SU-DHL-6 (cell line): ENCODE measurements around the gene OTX1.

Source experiments
- H2AFZ ChIP-seq: fragments of 200-600 bp; sonication (generic); 2 replicates; pipeline ENCODE4 v1.6.1; 2014; ENCODE audit warnings: low read depth, mild to moderate bottlenecking, moderate library complexity, mixed read lengths, antibody characterized with exemption, low read length; ENCODE audit not compliant: severe bottlenecking
- H3F3A ChIP-seq: fragments of 200-600 bp; shearing (Covaris generic); 2 replicates; pipeline ENCODE4 v1.6.0; 2016; ENCODE audit warnings: antibody characterized with exemption, mild to moderate bottlenecking; ENCODE audit not compliant: insufficient read depth
- H3K27ac ChIP-seq: fragments of 200-600 bp; sonication (generic); 2 replicates; pipeline ENCODE4 v1.5.1; 2016; ENCODE audit warnings: low read depth, mild to moderate bottlenecking, low read length, moderate library complexity, mixed read lengths
- H3K27me3 ChIP-seq: fragments of 200-600 bp; sonication (generic), shearing (Covaris generic); 2 replicates; pipeline ENCODE4 v1.6.0; 2014; ENCODE audit warnings: mild to moderate bottlenecking, low read length
- H3K36me3 ChIP-seq: fragments of 200-600 bp; sonication (generic); 2 replicates; pipeline ENCODE4 v1.6.1; 2014; ENCODE audit warnings: mild to moderate bottlenecking, low read length, mixed read lengths
- H3K4me2 ChIP-seq: fragments of 300-600, 200-600 bp; shearing (Covaris generic), sonication (generic); 2 replicates; pipeline ENCODE4 v1.6.0; 2014; ENCODE audit warnings: low read length, low read depth, mild to moderate bottlenecking; ENCODE audit not compliant: poor library complexity, severe bottlenecking
- H3K4me3 ChIP-seq: fragments of 200-600 bp; sonication (generic); 2 replicates; pipeline ENCODE4 v1.5.1; 2014; ENCODE audit warnings: antibody characterized with exemption, low read length, mild to moderate bottlenecking, mixed read lengths; ENCODE audit not compliant: insufficient read depth, poor library complexity, severe bottlenecking
- H3K79me2 ChIP-seq: fragments of 200-600 bp; sonication (generic); 2 replicates; pipeline ENCODE4 v1.6.1; 2014; ENCODE audit warnings: mild to moderate bottlenecking, low read length, moderate library complexity; ENCODE audit not compliant: insufficient read depth
- H3K9ac ChIP-seq: fragments of 200-600 bp; sonication (generic); 2 replicates; pipeline ENCODE4 v1.7.0; 2014; ENCODE audit warnings: mild to moderate bottlenecking, low read length
- H3K9me2 ChIP-seq: fragments of 200-600 bp; sonication (generic); replicated peaks from 2 replicates; pipeline ENCODE4 v1.6.1; 2014; ENCODE audit warnings: low read length; ENCODE audit not compliant: insufficient read depth
- H3K9me3 ChIP-seq: fragments of 200-600 bp; sonication (generic); 2 replicates; pipeline ENCODE4 v1.6.1; 2014; ENCODE audit warnings: low read length, mixed read lengths; ENCODE audit not compliant: insufficient read depth
- H4K20me1 ChIP-seq: fragments of 200-600 bp; sonication (generic); 2 replicates; pipeline ENCODE4 v1.6.1; 2014; ENCODE audit warnings: low read depth, mild to moderate bottlenecking, antibody characterized with exemption, low read length, moderate library complexity, mixed read lengths
- CTCF ChIP-seq: fragments of 200-600 bp; sonication (generic); IDR thresholded peaks from one replicate; pipeline ENCODE4 v1.5.1; 2017; ENCODE audit warnings: antibody characterized with exemption, mild to moderate bottlenecking, low read length, moderate library complexity; ENCODE audit not compliant: insufficient read depth, poor library complexity, severe bottlenecking
- EZH2phosphoT487 ChIP-seq: fragments of 200-600 bp; sonication (generic), shearing (Covaris generic); conservative IDR thresholded peaks from 2 replicates; pipeline ENCODE4 v1.6.1; 2018; ENCODE audit warnings: mild to moderate bottlenecking, antibody characterized with exemption, low read length, moderate library complexity, mixed read lengths

Gene OTX1

GRCh38 chr2:63099032-63099431 is 48.4 kb downstream of the OTX1 start:
- Histone ChIP-seq H3K9ac (no peak overlapping the region), H3K9me2 (no peaks in the 10 kb centered on the region)
- TF ChIP-seq EZH2phosphoT487 (no peak), CTCF (no peak)

GRCh38 chr2:63101954-63102353 is 51.3 kb downstream of the OTX1 start:
- H3K36me3 ChIP-seq = no peaks in the 10 kb centered on the region
- TF ChIP-seq EZH2phosphoT487 = no peak
- TF ChIP-seq CTCF = no peak
- no peaks in the 10 kb centered on the region for H3K27me3 ChIP-seq
- no peak overlapping the region for H3K27ac ChIP-seq
- no peak overlapping the region for H3K9ac ChIP-seq
- H3K9me2 ChIP-seq = no peaks in the 10 kb centered on the region
- H3K4me3 ChIP-seq = no peak overlapping the region
- H3K79me2 ChIP-seq = no peaks in the 10 kb centered on the region
- no peaks in the 10 kb centered on the region for H3K9me3 ChIP-seq
- no peaks in the 10 kb centered on the region for H3F3A ChIP-seq
- H2AFZ ChIP-seq = no peak overlapping the region
- no peaks in the 10 kb centered on the region for H4K20me1 ChIP-seq
- H3K4me2 ChIP-seq = no peak overlapping the region

More at GRCh38 chr2:63099032-63099431, 48.4 kb downstream of the OTX1 start:
- H3K79me2 ChIP-seq = no peaks in the 10 kb centered on the region
- H3K27ac ChIP-seq = no peak overlapping the region
- no peak overlapping the region for H3K4me2 ChIP-seq
- H3K27me3 ChIP-seq = no peaks in the 10 kb centered on the region
- no peaks in the 10 kb centered on the region for H3K36me3 ChIP-seq
- H3K9me3 ChIP-seq = no peaks in the 10 kb centered on the region
- no peaks in the 10 kb centered on the region for H3F3A ChIP-seq
- no peaks in the 10 kb centered on the region for H4K20me1 ChIP-seq
- H3K4me3 ChIP-seq = no peak overlapping the region
- H2AFZ ChIP-seq = no peak overlapping the region

GRCh38 chr2:63104482-63104881 is 53.9 kb downstream of the OTX1 start:
- Histone ChIP-seq H2AFZ (no peak overlapping the region), H3K27ac (no peak overlapping the region), H3K9ac (no peak overlapping the region), H3F3A (no peaks in the 10 kb centered on the region), H3K4me2 (no peak overlapping the region), H3K79me2 (no peaks in the 10 kb centered on the region), H3K27me3 (no peaks in the 10 kb centered on the region), H4K20me1 (no peaks in the 10 kb centered on the region), H3K4me3 (no peak overlapping the region), H3K9me3 (no peaks in the 10 kb centered on the region), H3K36me3 (no peaks in the 10 kb centered on the region), H3K9me2 (no peaks in the 10 kb centered on the region)
- TF ChIP-seq CTCF (no peak), EZH2phosphoT487 (no peak)
